Right cardiac atrium (tissue), 5 donors: ENCODE data around the gene FTO. TPM values are rescaled to one million over a fixed set of nuclear protein-coding genes. Genes with fewer than 3 reads are reported as not detected.

Source experiments
- ATAC-seq, 2 donors: fragments of 200-7000 bp; cut with Tn5 transposase; one replicate each; pipeline versions ENCODE4 v1.8.0 to v1.9.1; 2020; ENCODE audit warnings: moderate library complexity in 2 of 2, mild to moderate bottlenecking in 1 of 2
- DNase-seq, 3 donors: peaks; one replicate each; pipeline ENCODE4 v3.0.0-alpha.2; 2020
- H3K27ac ChIP-seq: one replicate; pipeline ENCODE4 v1.5.1; 2013; ENCODE audit warnings: mild to moderate bottlenecking, low read length, control low read depth, moderate library complexity
- H3K27me3 ChIP-seq: one replicate; pipeline ENCODE4 v1.6.1; 2013; ENCODE audit not compliant: control insufficient read depth, insufficient read depth
- H3K4me1 ChIP-seq: one replicate; pipeline ENCODE4 v1.6.1; 2013; ENCODE audit warnings: low read length; ENCODE audit not compliant: control insufficient read depth, insufficient read depth
- H3K4me3 ChIP-seq: one replicate; pipeline ENCODE4 v1.5.1; 2013; ENCODE audit warnings: low read length, control low read depth
- H3K9me3 ChIP-seq: one replicate; pipeline ENCODE4 v1.6.1; 2013; ENCODE audit warnings: low read length; ENCODE audit not compliant: control insufficient read depth
- WGBS: extraction: QIAGEN DNeasy Blood & Tissue Kit; methylation state at CpG from one replicate; pipeline ENCODE4 v1.1.7; 2013; 5-methylcytosine and 5-hydroxymethylcytosine counted together
- intact Hi-C, 4 donors: fragments of 100-400 bp; cut with DNase I; formaldehyde crosslinking; loops; one replicate each; pipeline versions ENCODE4 v1.11.0 to v1.14.0; 2022 to 2023
- polyA plus RNA-seq: library from polyadenylated mRNA; stranded (reverse); fragments of 200-250 nt; gene quantifications from one replicate; pipeline ENCODE4 v1.2.3, GENCODE V29; 2013
- total RNA-seq, 4 donors: library from RNA; stranded (reverse); fragmentation: NEBNext Ultra II Directional; extraction: Animal tissue kit (Norgen Biotek cat#: 25700); gene quantifications; one replicate each; pipeline ENCODE4 v1.2.1, GENCODE V29; 2021
- donor health status: healthy with polysubstance abuse.
- donor health status: DM: no; HTN: yes; CAD: no.
- donor health status: DM: no; HTN: no; CAD: no.
- donor health status: DM: no; HTN: yes; CAD: no; lungs with severe emphysema.
- donor health status: DM: yes; HTN: yes; CAD: no.

The FTO gene
- total and polyA plus RNA-seq, 5 donors, result 21.9 to 86.3 (median 78.2) TPM

DNA sequence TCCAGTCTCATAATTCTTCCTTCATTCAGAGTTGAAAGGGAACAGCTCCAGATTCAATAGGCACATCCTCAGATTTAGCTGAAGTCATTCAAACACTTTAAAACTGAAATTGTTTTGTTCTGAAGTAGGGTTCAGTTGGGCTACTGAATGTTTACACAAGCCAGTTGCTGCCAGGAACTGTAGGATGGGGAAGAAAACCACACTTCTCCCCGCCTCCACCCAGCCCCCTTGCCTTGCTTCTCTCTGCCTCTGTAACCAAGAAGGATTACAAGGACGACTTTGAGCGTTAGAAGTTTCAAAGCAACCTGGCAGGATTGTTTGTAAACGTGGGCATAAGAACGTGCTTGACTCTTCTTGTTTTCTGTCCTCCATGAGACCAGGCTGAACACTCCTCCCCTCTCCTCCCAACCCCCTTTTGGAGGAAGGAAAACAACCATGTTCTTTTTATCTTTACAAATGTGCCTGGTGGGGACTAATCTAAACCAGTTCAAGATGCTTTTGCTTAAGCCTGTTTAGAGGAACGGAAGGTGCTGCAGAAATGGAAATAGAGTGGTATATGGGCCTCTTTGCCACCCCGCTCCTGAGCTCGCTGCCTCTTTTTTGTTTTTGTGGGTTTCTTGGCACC lies 287.9 kb downstream of the FTO start:
- Histone ChIP-seq H3K4me3 (no peak overlapping the region), H3K9me3 (no peaks in the 10 kb centered on the region), H3K27ac (no peak overlapping the region), H3K27me3 (no peaks in the 10 kb centered on the region), H3K4me1 (peaks cover 6% of the 10 kb centered on the region)
- 59% methylated on average over 8 of the region's 8 CpGs for WGBS
- DNase-seq (peak in 1 of 3 donors; percentile 54), ATAC-seq (peak; percentile 37 to 50)
- intact Hi-C loops, result no loop called here

DNA sequence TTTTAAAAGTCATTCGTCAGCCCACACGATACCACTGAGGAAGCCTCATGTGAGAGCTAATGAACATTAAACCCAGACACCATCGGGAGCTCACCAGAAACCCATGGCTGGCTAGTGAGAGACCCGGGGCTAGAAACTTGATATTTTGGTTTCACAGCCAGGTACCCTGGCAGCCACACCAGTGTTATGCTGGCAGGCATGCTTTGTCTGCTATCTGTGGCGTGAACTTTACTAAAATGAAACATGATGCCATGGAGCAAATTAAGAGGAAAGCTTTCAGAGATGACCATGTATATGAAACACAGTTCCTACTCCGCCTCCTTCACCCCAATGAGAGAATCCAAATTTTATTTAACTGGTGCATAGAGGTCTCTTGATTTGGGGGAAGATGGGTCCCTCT lies 291.4 kb downstream of the FTO start:
- 75% methylated on average over 6 of the region's 6 CpGs for WGBS
- Histone ChIP-seq H3K9me3 (no peaks in the 10 kb centered on the region), H3K4me3 (no peak overlapping the region), H3K4me1 (peaks cover 6% of the 10 kb centered on the region), H3K27me3 (no peaks in the 10 kb centered on the region), H3K27ac (no peak overlapping the region)
- intact Hi-C loops, result no loop called here
- ATAC-seq (peak in 1 of 2 donors; percentile 60), DNase-seq (no peak)

DNA sequence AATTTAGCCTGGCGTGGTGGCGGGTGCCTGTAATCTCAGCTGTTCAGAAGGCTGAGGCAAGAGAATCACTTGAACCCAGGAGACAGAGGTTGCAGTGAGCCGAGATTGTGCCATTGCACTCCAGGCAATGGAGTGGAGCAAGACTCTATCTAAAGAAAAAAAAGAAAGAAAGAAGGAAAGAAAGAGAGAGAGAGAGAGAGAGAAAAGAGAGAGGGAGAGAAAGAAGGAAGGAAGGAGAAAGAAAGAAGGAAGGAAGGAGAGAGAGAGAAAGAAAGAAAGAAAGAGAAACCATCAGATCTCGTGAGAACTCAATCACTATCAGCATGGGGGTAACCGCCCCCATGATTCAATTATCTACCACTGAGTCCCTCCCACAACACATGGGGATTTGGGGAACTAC lies 293.0 kb downstream of the FTO start:
- H3K4me3 ChIP-seq, result no peak overlapping the region
- peaks cover 4% of the 10 kb centered on the region for H3K4me1 ChIP-seq
- WGBS, result 97% methylated on average over 5 of the region's 5 CpGs
- no peak overlapping the region for H3K27ac ChIP-seq
- no peak for ATAC-seq
- no peaks in the 10 kb centered on the region for H3K27me3 ChIP-seq
- no peak for DNase-seq
- H3K9me3 ChIP-seq, result no peaks in the 10 kb centered on the region
- intact Hi-C loops, result no loop called here

DNA sequence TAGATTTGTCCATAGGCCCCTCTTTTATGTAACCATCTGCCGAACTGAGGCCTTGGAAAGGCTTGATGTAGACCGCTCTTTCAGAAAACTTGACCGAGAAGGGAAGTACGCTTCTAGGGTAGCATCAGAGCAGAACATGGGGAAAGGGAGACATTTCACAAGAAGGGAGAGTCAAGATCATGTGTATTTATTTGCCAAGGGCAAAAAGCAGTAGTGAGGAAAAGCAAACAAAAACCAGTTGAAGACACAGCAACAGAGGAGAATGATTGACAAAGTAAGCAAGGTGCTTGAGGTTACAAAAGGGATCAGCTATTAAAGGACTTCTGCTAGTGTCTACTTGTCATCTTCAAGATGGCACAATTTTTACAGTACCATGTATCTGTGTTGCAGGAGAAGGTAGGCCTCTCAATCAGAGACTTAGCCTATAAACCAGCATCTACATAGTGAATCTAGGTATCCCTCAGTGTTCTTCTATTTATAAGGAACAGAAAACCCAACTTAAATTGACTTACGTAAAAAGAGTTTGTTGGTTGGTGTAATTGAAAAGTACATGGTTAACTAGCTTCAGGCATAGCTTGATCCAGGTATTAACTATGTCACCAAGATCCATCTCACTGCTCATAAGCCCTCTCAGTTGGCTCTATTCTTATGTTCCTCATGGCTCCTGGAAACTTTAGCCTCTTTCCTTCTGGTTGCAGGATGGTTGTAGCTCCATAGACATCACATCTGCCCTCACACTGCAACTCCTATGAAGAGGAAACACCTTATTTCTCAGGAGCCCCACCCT lies 294.3 kb downstream of the FTO start:
- ATAC-seq, result no peak

DNA sequence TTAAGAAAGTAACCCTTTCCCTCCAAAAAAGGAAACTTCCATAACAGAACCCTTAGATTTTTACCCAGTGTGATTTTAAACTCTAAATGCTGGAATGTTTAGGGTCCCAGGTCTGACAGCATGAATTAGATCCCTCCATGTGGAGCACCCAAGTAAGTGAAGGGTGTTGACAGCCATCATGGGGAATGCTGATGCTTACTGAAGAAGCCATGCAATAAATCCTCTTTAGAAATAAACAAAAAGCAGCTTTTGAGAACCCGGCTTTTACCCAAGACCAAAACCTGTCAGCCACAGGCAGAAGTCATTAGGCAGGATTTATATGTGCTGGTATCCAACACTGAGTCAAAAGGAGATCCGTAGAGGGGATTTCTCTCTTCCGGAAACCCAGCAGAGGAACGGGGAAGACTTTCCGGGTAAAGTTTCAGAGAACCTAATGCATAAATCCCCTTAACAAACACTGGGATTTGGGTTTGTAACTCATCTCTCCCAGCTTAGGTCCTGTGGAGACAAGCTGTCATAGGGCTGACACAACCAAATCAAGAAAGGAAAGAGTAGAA lies 295.1 kb downstream of the FTO start:
- no peak overlapping the region for H3K4me3 ChIP-seq
- no peaks in the 10 kb centered on the region for H3K27me3 ChIP-seq
- H3K27ac ChIP-seq, result no peak overlapping the region
- ATAC-seq (no peak), DNase-seq (no peak)
- intact Hi-C loops, result no loop called here
- no peaks in the 10 kb centered on the region for H3K9me3 ChIP-seq
- WGBS, result 95% methylated on average over 5 of the region's 5 CpGs
- peaks cover 4% of the 10 kb centered on the region for H3K4me1 ChIP-seq

More for the DNA sequence above, 294.3 kb downstream of the FTO start:
- Histone ChIP-seq H3K9me3 (no peaks in the 10 kb centered on the region), H3K27ac (no peak overlapping the region), H3K27me3 (no peaks in the 10 kb centered on the region), H3K4me1 (peaks cover 4% of the 10 kb centered on the region), H3K4me3 (no peak overlapping the region)
- intact Hi-C loops, result no loop called here
- DNase-seq, result no peak
- WGBS, result 96% methylated on average over 5 of the region's 5 CpGs

DNA sequence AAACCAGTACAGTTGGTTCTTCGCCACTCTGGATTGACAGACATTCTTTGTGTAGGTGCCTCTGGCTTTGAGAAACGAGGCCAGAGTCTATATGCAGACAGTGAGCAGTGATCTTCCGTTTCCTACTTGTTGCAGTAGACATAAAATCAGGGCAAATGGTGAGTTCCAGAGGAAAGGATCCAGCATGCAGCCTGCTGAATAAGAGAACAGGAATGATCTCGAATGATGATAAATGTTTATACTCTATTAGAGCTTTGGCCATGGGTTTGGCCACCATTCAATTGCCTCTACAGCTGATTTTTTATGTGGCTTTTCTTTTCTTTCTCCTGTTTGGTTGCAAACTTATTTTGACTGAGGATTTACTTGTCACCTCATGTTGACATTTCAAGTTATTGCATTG lies 295.9 kb downstream of the FTO start:
- intact Hi-C loops, result no loop called here
- H3K27me3 ChIP-seq, result no peaks in the 10 kb centered on the region
- no peak for DNase-seq
- WGBS, result 86% methylated on average over 4 of the region's 4 CpGs
- H3K27ac ChIP-seq, result no peak overlapping the region
- no peak for ATAC-seq
- peaks cover 4% of the 10 kb centered on the region for H3K4me1 ChIP-seq
- no peak overlapping the region for H3K4me3 ChIP-seq
- H3K9me3 ChIP-seq, result no peaks in the 10 kb centered on the region

DNA sequence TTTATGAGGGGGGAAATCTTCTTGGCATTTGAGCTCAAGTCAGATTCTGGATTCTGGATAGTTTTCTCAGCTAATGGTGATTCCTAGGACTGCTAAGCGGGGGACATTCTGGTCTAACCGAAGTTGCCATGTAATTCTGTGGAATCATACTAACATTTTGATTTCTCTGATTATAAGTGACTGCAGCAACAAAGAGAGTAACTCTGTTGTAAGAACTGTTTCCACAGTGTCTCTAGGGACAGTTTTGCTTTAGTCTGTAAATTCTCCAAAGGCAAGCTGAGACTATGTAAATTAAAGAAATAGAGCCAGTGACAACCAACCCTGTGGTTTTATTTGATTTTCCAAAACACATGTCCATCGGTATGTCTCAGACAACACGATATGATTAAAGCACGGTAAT lies 296.4 kb downstream of the FTO start:
- H3K4me3 ChIP-seq, result no peak overlapping the region
- H3K27me3 ChIP-seq, result no peaks in the 10 kb centered on the region
- H3K9me3 ChIP-seq, result no peaks in the 10 kb centered on the region
- H3K27ac ChIP-seq, result no peak overlapping the region
- 83% methylated on average over 5 of the region's 5 CpGs for WGBS
- ATAC-seq (no peak), DNase-seq (no peak)
- peaks cover 4% of the 10 kb centered on the region for H3K4me1 ChIP-seq
- intact Hi-C loops, result no loop called here

DNA sequence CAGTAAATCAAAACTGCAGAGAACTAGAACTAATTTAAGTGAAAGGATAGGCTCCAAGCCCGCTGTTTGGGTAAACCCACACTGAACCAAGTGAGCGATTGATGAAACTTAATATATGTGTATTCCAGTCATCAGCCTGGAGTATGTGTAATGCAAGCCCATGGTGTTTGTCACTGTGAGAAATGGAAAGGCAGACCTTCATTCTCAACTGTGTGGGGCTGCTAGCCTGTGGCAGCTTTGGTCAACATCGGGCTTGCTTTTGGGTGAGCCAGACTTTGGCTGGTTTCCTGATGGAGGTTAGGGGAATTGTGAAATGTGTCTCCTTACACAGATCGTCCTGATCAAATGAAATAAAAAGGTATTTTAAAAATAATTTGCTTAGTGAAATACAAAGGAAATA lies 302.7 kb downstream of the FTO start:
- Histone ChIP-seq H3K9me3 (no peaks in the 10 kb centered on the region), H3K27me3 (no peaks in the 10 kb centered on the region), H3K4me1 (no peaks in the 10 kb centered on the region), H3K27ac (no peak overlapping the region), H3K4me3 (no peak overlapping the region)
- DNase-seq (no peak), ATAC-seq (no peak)
- 94% methylated on average over 4 of the region's 4 CpGs for WGBS
- intact Hi-C loops, result no loop called here

DNA sequence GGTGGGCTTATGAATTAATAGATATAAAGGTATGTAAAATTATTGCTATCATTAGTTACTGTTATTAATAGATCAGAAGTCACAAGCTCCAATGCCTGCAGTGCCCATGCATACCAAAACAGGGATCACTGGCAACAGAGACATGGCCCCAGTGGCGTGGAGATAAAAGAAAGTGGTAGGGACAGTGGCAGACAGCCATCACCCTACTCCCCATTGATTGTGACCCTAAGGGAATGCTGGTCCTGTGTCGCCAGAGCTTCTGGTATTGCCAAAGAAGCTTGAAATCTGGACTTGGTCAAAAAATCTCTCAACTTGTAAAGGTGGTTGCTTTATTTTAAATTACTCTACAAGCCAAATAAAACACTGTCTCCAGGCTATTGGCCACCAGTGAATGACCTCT lies 303.5 kb downstream of the FTO start:
- H3K4me3 ChIP-seq, result no peak overlapping the region
- ATAC-seq (no peak), DNase-seq (no peak)
- no peaks in the 10 kb centered on the region for H3K27me3 ChIP-seq
- intact Hi-C loops, result no loop called here
- H3K27ac ChIP-seq, result no peak overlapping the region
- 70% methylated on average over 2 of the region's 2 CpGs for WGBS
- no peaks in the 10 kb centered on the region for H3K4me1 ChIP-seq
- H3K9me3 ChIP-seq, result no peaks in the 10 kb centered on the region

DNA sequence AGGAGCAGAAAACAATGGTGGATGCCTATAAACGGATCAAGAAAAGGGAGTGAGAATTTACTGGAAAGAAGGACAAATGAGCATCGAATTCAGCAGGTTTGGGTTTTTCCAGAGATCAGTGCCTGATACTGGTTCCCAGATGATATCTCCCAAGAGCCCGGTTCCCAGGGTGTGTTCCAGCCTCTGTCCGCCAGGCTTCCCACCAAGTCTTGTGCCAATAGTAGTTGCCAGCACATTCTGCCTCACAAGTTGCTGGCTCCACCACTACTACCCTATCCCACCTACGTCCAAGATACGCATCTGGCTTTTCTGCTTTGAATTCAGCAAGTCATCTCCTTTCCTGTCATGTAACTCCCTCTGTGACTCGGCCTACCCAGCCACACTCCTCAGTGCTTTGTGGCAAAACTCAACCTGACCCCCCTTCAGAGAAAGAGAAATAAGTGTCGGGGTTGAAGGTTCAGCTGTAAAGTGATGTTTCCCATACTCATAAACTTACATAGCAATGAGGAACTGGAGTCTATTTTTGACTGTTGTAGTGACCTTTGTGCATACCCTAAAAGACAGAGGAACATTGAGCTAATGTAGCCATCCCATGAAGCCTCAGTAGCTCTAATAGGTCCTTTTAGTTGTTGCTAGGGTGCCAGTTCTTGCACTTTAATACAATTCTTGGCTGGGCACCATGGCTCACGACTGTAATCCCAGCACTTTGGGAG lies 305.7 kb downstream of the FTO start:
- Histone ChIP-seq H3K9me3 (no peaks in the 10 kb centered on the region), H3K27ac (no peak overlapping the region), H3K4me1 (no peaks in the 10 kb centered on the region), H3K27me3 (no peaks in the 10 kb centered on the region), H3K4me3 (no peak overlapping the region)
- ATAC-seq (no peak), DNase-seq (no peak)
- intact Hi-C loops, result no loop called here
- 95% methylated on average over 9 of the region's 9 CpGs for WGBS

DNA sequence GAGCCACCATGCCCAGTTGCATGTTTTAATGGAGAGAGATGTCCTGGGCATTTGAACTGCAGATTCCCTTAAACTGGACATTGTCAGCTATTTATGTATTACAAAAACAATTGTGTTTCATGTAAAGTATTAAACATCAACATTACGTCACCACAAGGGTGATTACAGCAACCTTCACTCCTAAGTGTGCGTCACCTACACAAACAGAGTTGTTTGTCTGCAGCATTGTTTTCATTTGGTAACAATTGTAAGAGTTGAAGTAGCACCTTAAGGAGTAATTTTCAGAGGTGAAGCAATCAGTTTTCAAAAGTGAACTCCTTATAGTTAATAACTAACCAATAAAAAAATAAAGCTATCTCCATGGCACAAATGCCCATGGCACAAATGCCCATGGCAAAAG lies 311.2 kb downstream of the FTO start:
- no peak for DNase-seq
- Histone ChIP-seq H3K4me3 (no peak overlapping the region), H3K4me1 (no peaks in the 10 kb centered on the region), H3K27ac (no peak overlapping the region), H3K9me3 (no peaks in the 10 kb centered on the region), H3K27me3 (no peaks in the 10 kb centered on the region)
- 77% methylated on average over 2 of the region's 2 CpGs for WGBS
- intact Hi-C loops, result no loop called here
- ATAC-seq, result no peak
